ENCODE data around the gene CACNA1G. TPM values are rescaled to one million over a fixed set of nuclear protein-coding genes. Genes with fewer than 3 reads are reported as not detected.

CACNA1G gene
- total RNA-seq, 6 experiments from 2014 or later = not detected

DNA sequence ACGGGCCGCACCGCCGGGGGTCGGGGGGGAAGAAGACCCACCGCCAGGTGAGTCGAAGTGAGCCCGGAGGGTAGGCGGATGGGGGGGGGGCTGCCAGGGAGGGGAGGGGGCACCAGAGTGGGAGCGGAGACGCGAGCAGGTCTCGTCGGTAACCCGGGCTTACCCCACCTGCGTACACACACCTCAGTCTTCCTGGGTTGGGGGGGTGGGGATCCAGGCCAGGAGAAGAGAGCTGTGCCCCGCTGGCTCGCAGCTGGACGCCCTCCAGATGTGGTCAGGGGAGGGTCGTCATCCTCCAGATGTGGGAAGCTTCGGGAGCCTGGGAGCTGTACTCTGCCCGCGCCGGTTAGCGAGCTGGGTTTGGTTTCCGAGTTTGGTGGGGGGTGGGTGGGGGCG, 1.2 kb downstream of the CACNA1G start:
- ATAC-seq = no peak
- H3K36me3 ChIP-seq = no peaks in the 10 kb centered on the region
- 2% methylated on average over 14 of the region's 27 CpGs for WGBS (ENCODE audit: insufficient coverage, low coverage, low lambda C conversion rate, missing lambda C conversion rate)
- no peaks in the 10 kb centered on the region for H3K9me3 ChIP-seq
- H3K4me3 ChIP-seq = no peak overlapping the region
- peaks cover 4 to 29% of the 10 kb centered on the region in 2 donors for H3K27me3 ChIP-seq
- no peak overlapping the region for H3K27ac ChIP-seq
- no peak for DNase-seq
- intact Hi-C loops (cut with DNase I) = no loop called here
- no peak for TF ChIP-seq POLR2A (IDR thresholded peaks at IDR 0.05)
- TF ChIP-seq, protein P1, sequence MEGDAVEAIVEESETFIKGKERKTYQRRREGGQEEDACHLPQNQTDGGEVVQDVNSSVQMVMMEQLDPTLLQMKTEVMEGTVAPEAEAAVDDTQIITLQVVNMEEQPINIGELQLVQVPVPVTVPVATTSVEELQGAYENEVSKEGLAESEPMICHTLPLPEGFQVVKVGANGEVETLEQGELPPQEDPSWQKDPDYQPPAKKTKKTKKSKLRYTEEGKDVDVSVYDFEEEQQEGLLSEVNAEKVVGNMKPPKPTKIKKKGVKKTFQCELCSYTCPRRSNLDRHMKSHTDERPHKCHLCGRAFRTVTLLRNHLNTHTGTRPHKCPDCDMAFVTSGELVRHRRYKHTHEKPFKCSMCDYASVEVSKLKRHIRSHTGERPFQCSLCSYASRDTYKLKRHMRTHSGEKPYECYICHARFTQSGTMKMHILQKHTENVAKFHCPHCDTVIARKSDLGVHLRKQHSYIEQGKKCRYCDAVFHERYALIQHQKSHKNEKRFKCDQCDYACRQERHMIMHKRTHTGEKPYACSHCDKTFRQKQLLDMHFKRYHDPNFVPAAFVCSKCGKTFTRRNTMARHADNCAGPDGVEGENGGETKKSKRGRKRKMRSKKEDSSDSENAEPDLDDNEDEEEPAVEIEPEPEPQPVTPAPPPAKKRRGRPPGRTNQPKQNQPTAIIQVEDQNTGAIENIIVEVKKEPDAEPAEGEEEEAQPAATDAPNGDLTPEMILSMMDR (IDR thresholded peaks at IDR 0.05) = no peak
- H3K4me1 ChIP-seq = peaks cover 0 to 22% (median 6%) of the 10 kb centered on the region in 4 donors

DNA sequence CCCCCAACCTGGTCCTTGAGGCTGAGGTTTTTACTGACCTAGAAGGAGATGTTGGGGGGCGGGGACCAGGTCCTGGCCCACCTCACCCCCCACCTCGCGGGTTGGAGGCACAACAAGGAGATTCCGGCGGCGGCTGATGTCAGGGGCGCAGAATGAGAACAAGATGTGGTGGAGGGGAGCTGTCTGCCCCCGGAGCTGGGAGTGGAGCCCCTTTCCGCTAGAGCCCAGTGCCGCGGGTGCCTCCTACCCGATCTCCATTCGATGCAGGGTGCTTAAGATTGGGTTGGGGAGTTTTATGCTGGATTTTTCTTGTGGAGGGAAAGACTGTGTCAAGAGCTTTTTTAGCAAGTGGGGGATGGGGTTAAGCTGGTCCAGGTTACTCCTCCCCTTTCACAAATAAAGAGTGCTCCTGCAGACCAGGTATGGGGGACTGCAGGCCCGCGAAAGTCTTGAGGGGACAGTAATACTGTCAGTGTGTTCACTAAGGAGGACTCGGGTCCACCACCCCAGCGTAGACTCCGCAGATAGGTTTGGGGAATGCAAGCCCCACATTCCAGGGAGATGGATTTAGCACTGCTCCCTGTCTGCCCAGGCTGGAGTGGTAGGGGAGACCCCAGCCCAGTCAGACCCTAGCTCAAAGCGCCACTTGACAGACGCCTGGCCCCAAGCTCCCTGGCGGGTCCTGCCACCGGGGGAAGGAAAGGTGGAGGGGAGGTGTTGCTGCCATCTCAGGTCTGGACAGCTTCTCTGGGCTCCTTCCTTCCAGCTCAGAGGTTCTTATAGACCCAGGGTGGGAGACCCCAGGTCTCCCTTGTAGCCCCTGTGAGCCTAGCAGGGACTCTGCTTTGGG, 2.0 kb downstream of the CACNA1G start:
- H3K36me3 ChIP-seq = no peaks in the 10 kb centered on the region
- no peak overlapping the region for H3K4me3 ChIP-seq
- no peaks in the 10 kb centered on the region for H3K9me3 ChIP-seq
- ATAC-seq (no peak), DNase-seq (no peak)
- TF ChIP-seq, protein P1 (IDR thresholded peaks at IDR 0.05) = no peak
- no peak for TF ChIP-seq POLR2A (IDR thresholded peaks at IDR 0.05)
- H3K27me3 ChIP-seq = peaks cover 4 to 29% of the 10 kb centered on the region in 2 donors
- WGBS (ENCODE audit: insufficient coverage, low coverage, low lambda C conversion rate, missing lambda C conversion rate) = 9% methylated on average over 9 of the region's 22 CpGs
- H3K27ac ChIP-seq = no peak overlapping the region
- intact Hi-C loops (cut with DNase I) = no loop called here
- peaks cover 0 to 22% (median 6%) of the 10 kb centered on the region in 4 donors for H3K4me1 ChIP-seq

DNA sequence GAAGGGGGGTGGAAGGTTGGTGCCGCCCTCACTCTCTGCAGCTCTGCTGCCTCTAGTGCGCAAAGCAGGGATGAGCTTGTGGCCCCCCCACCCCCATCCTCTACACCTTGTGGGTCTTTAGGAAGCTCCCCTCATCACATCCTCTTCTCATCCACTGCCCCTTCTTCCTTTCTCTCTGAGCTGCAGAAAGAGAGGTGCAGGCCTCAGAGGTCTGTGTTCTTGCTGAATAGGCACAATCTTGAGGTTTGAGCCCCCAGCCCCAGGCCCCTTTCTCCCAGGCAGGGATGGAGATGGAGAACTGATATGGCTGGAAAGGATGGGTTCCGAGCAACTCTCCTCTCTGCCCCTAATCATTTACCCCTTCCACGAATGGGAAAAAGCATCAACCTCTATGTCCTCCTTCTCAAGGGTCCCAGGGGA, 2.6 kb downstream of the CACNA1G start:
- no peak overlapping the region for H3K27ac ChIP-seq
- H3K9me3 ChIP-seq = no peaks in the 10 kb centered on the region
- no peak overlapping the region for H3K4me3 ChIP-seq
- intact Hi-C loops (cut with DNase I) = no loop called here
- 65% methylated on average over 2 of the region's 4 CpGs for WGBS (ENCODE audit: insufficient coverage, low coverage, low lambda C conversion rate, missing lambda C conversion rate)
- ATAC-seq (no peak), DNase-seq (no peak)
- H3K36me3 ChIP-seq = no peaks in the 10 kb centered on the region
- TF ChIP-seq, protein P1 (IDR thresholded peaks at IDR 0.05) = no peak
- no peak for TF ChIP-seq POLR2A (IDR thresholded peaks at IDR 0.05)
- H3K27me3 ChIP-seq = peaks cover 4 to 29% of the 10 kb centered on the region in 2 donors
- peaks cover 0 to 22% (median 6%) of the 10 kb centered on the region in 4 donors for H3K4me1 ChIP-seq

DNA sequence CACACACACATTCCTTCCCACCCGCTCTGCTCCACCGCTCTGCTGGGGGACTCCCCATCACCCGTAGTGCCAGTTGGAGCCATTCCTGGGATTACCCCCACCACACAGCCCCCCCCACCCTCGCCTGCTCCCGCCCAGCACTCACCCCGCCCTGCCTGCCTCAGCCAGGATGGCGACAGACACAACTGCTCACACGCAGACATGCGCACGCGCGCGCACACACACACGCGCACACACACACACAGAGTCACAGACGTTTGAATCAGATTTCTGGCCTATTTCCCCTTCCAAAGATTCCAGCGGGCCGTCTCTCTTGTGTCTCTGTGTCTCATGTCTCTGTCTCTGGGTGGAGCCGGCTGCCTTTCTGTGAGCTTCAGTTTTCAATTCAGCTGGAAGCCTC, 4.4 kb downstream of the CACNA1G start:
- no peak for ATAC-seq
- 24% methylated on average over 18 of the region's 19 CpGs for WGBS (ENCODE audit: insufficient coverage, low coverage, low lambda C conversion rate, missing lambda C conversion rate)
- H3K4me3 ChIP-seq = no peak overlapping the region
- intact Hi-C loops (cut with DNase I) = loop anchor here in 1 of 2 donors (5.0 kb wide), 1 partner anchor 52 kb away; no protein-coding TSS in a partner anchor
- H3K27ac ChIP-seq = no peak overlapping the region
- peaks cover 0 to 16% (median 3%) of the 10 kb centered on the region in 4 donors for H3K4me1 ChIP-seq
- no peak for DNase-seq
- TF ChIP-seq, protein P1 (IDR thresholded peaks at IDR 0.05) = no peak
- no peak for TF ChIP-seq POLR2A (IDR thresholded peaks at IDR 0.05)
- H3K36me3 ChIP-seq = no peaks in the 10 kb centered on the region
- H3K9me3 ChIP-seq = no peaks in the 10 kb centered on the region
- peaks cover 4 to 18% of the 10 kb centered on the region in 2 donors for H3K27me3 ChIP-seq

Measured in right lobe of liver (tissue), 6 donors.